ENCODE measurements around the gene LIN7B. TPM values are rescaled to one million over a fixed set of nuclear protein-coding genes. Genes with fewer than 3 reads are reported as not detected.

LIN7B gene
- total and polyA plus RNA-seq, 2 of the 13 experiments (the other 11 are each of a cell fraction or from before 2014, with no cell fraction given): 5.3 to 7.6 TPM

DNA sequence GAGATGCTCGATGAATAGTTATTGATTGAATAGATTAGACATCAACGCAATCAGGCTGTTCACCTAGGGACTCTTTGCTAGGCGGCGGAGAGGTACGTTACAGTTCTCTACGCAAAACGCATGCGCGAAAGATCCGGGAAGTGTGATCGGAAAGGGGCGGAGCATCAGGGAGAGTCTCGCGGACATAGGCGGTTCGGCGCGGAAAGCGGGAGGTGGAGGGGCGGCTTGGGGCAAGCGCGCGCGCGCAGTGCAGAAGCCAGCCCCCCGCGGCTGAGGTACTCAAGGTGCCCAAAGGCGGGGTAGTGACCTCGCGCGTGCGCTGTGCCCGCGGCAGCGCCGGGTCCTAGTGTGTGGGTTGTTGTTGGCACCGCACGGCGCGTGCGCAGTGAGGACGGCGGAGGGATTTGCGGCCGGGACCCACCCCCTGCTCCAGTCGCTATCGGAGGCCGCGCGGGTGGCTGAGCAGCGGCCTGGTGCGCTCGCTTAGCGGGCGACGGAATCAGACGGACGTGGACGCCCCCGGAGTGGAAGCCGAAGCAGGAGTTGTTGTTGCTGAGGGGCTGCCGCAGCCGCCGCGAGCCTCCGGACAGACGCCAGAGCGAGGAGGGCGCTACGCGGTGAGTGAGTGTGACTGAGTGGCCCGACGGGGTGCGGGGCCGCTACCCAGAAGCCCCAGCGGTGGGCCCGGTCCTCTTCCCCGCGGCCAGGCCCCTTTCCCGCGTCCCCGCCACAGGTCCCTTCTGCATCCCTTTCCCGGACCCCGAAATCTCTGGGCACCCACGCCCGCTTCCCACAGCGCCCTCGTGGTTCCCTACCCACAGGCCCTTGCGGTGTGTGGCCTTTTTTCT, 28.9 kb upstream of the LIN7B start, which contains the start of gene SNRNP70 (continued):
- TF ChIP-seq, protein P1, sequence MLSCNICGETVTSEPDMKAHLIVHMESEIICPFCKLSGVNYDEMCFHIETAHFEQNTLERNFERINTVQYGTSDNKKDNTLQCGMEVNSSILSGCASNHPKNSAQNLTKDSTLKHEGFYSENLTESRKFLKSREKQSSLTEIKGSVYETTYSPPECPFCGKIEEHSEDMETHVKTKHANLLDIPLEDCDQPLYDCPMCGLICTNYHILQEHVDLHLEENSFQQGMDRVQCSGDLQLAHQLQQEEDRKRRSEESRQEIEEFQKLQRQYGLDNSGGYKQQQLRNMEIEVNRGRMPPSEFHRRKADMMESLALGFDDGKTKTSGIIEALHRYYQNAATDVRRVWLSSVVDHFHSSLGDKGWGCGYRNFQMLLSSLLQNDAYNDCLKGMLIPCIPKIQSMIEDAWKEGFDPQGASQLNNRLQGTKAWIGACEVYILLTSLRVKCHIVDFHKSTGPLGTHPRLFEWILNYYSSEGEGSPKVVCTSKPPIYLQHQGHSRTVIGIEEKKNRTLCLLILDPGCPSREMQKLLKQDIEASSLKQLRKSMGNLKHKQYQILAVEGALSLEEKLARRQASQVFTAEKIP (CRISPR knock-in tag; IDR thresholded peaks at IDR 0.05; ENCODE audit: borderline replicate concordance): no peak
- TF ChIP-seq NFE2L1 (CRISPR knock-in tag; IDR thresholded peaks at IDR 0.05; ENCODE audit: borderline replicate concordance) (no peak), NR1H2 (CRISPR knock-in tag; IDR thresholded peaks at IDR 0.05; ENCODE audit: borderline replicate concordance, low read depth) (no peak), ZMAT3 (CRISPR knock-in tag; conservative IDR thresholded peaks at IDR 0.05) (0 out of 2 replicates have a peak, but pooled peaks have one; percentile 8), THYN1 (CRISPR knock-in tag; IDR thresholded peaks at IDR 0.05; ENCODE audit: borderline replicate concordance, low read depth) (no peak), SP140L (CRISPR knock-in tag; IDR thresholded peaks at IDR 0.05; ENCODE audit: borderline replicate concordance) (no peak; the same call in 1 of the 2 replicates), ZNF569 (CRISPR knock-in tag; IDR thresholded peaks at IDR 0.05; ENCODE audit: borderline replicate concordance) (no peak), GATA4 (IDR thresholded peaks at IDR 0.05; ENCODE audit: borderline replicate concordance, low read depth) (no peak), MIER2 (CRISPR knock-in tag; IDR thresholded peaks at IDR 0.05) (no peak), ZNF224 (CRISPR knock-in tag; IDR thresholded peaks at IDR 0.05) (0 out of 2 replicates have a peak, but pooled peaks have one; percentile 53), PHF5A (CRISPR knock-in tag; IDR thresholded peaks at IDR 0.05; ENCODE audit: low read depth, unreplicated experiment) (no peak), BHLHE40 (IDR thresholded peaks at IDR 0.05; ENCODE audit: low read length) (no peak; the same call in 1 of the 2 replicates), WIZ (CRISPR knock-in tag; IDR thresholded peaks at IDR 0.05) (0 out of 2 replicates have a peak, but pooled peaks have one; percentile 24), GTF3A (CRISPR knock-in tag; conservative IDR thresholded peaks at IDR 0.05) (no peak), FOXA1 (IDR thresholded peaks at IDR 0.05) (no peak), FOXA1 (CRISPR knock-in tag; IDR thresholded peaks at IDR 0.05) (no peak; the same call in none of the 2 replicates), SP2 (CRISPR knock-in tag; IDR thresholded peaks at IDR 0.05) (peak; percentile 65; the same call in 1 of the 2 replicates), ETV5 (CRISPR knock-in tag; IDR thresholded peaks at IDR 0.05; ENCODE audit: borderline replicate concordance) (peak; percentile 12; the same call in 1 of the 2 replicates)
- TF ChIP-seq, protein P2, sequence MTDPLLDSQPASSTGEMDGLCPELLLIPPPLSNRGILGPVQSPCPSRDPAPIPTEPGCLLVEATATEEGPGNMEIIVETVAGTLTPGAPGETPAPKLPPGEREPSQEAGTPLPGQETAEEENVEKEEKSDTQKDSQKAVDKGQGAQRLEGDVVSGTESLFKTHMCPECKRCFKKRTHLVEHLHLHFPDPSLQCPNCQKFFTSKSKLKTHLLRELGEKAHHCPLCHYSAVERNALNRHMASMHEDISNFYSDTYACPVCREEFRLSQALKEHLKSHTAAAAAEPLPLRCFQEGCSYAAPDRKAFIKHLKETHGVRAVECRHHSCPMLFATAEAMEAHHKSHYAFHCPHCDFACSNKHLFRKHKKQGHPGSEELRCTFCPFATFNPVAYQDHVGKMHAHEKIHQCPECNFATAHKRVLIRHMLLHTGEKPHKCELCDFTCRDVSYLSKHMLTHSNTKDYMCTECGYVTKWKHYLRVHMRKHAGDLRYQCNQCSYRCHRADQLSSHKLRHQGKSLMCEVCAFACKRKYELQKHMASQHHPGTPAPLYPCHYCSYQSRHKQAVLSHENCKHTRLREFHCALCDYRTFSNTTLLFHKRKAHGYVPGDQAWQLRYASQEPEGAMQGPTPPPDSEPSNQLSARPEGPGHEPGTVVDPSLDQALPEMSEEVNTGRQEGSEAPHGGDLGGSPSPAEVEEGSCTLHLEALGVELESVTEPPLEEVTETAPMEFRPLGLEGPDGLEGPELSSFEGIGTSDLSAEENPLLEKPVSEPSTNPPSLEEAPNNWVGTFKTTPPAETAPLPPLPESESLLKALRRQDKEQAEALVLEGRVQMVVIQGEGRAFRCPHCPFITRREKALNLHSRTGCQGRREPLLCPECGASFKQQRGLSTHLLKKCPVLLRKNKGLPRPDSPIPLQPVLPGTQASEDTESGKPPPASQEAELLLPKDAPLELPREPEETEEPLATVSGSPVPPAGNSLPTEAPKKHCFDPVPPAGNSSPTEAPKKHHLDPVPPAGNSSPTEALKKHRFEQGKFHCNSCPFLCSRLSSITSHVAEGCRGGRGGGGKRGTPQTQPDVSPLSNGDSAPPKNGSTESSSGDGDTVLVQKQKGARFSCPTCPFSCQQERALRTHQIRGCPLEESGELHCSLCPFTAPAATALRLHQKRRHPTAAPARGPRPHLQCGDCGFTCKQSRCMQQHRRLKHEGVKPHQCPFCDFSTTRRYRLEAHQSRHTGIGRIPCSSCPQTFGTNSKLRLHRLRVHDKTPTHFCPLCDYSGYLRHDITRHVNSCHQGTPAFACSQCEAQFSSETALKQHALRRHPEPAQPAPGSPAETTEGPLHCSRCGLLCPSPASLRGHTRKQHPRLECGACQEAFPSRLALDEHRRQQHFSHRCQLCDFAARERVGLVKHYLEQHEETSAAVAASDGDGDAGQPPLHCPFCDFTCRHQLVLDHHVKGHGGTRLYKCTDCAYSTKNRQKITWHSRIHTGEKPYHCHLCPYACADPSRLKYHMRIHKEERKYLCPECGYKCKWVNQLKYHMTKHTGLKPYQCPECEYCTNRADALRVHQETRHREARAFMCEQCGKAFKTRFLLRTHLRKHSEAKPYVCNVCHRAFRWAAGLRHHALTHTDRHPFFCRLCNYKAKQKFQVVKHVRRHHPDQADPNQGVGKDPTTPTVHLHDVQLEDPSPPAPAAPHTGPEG (CRISPR knock-in tag; IDR thresholded peaks at IDR 0.05): peak; percentile 71; the same call in 1 of the 2 replicates
- TF ChIP-seq, protein P3, sequence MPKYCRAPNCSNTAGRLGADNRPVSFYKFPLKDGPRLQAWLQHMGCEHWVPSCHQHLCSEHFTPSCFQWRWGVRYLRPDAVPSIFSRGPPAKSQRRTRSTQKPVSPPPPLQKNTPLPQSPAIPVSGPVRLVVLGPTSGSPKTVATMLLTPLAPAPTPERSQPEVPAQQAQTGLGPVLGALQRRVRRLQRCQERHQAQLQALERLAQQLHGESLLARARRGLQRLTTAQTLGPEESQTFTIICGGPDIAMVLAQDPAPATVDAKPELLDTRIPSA (CRISPR knock-in tag; IDR thresholded peaks at IDR 0.05; ENCODE audit: borderline replicate concordance): no peak

Measured in HepG2 (cell line).